MCF 10A (cell line): ENCODE results near the gene ZNF668. TPM values are rescaled to one million over a fixed set of nuclear protein-coding genes. Genes with fewer than 3 reads are reported as not detected.
A peak's percentile ranks its signal among the peaks of the same experiment; 100 is the strongest.

Experiments used
- BruUV-seq: library from RNA; stranded (reverse); fragments of 400-500 nt; replicated peaks from 2 replicates; lab custom pipeline; 2021; lab: Mats Ljungman, UMichigan
- CTCF ChIA-PET: fragments of 300-600 bp; sonication (Branson Sonifier 250); formaldehyde crosslinking; extraction: SDS; loops from one replicate; lab custom pipeline; 2021; ENCODE audit warnings: antibody characterized with exemption, inconsistent platforms; lab: Yijun Ruan, JAX
- POLR2A ChIA-PET: fragments of 300-600, 350-650 bp; sonication (Branson Sonifier 250); formaldehyde crosslinking; extraction: SDS; loops from one replicate; lab custom pipeline; 2020; ENCODE audit warnings: antibody characterized with exemption, inconsistent platforms; lab: Yijun Ruan, JAX
- DNase-seq: peaks from one replicate; pipeline ENCODE4 v3.0.0-alpha.2; 2018; ENCODE audit not compliant: unreplicated experiment
- H3K27ac Mint-ChIP-seq: one replicate; pipeline ENCODE4 v1.8.0; 2022; ENCODE audit warnings: mild to moderate bottlenecking, low read depth, mixed read lengths; ENCODE audit not compliant: unreplicated experiment
- H3K27me3 Mint-ChIP-seq: one replicate; pipeline ENCODE4 v1.8.0; 2022; ENCODE audit warnings: mixed read lengths; ENCODE audit not compliant: insufficient read depth, unreplicated experiment
- H3K36me3 Mint-ChIP-seq: one replicate; pipeline ENCODE4 v1.8.0; 2022; ENCODE audit warnings: mild to moderate bottlenecking, moderate library complexity, mixed read lengths; ENCODE audit not compliant: insufficient read depth, unreplicated experiment
- H3K4me1 Mint-ChIP-seq: one replicate; pipeline ENCODE4 v1.8.0; 2022; ENCODE audit warnings: mixed read lengths; ENCODE audit not compliant: insufficient read depth, unreplicated experiment
- H3K4me3 Mint-ChIP-seq: one replicate; pipeline ENCODE4 v1.8.0; 2022; ENCODE audit warnings: mild to moderate bottlenecking, moderate library complexity, mixed read lengths; ENCODE audit not compliant: unreplicated experiment
- H3K9me3 Mint-ChIP-seq: one replicate; pipeline ENCODE4 v1.8.0; 2022; ENCODE audit warnings: mixed read lengths; ENCODE audit not compliant: unreplicated experiment
- CTCF ChIP-seq: fragments of 200-600 bp; IDR thresholded peaks from one replicate; pipeline ENCODE4 v1.8.0; 2022; ENCODE audit warnings: antibody characterized with exemption, mild to moderate bottlenecking; ENCODE audit not compliant: unreplicated experiment
- intact Hi-C: fragments of 100-400 bp; cut with micrococcal nuclease; formaldehyde crosslinking; loops from 2 replicates; pipeline ENCODE4 v1.14.1; 2022
- total RNA-seq: library from RNA; stranded (reverse); gene quantifications from 2 replicates; pipeline ENCODE4 v1.2.3, GENCODE V29; 2022

Gene ZNF668
- total RNA-seq, 1 experiment from 2014 or later = 11.9 TPM

- intact Hi-C loops = no loop called here
- peaks cover 76% of the 10 kb centered on the region for H3K36me3 Mint-ChIP-seq
- POLR2A ChIA-PET = interaction anchor here (0.7 kb wide), 1 partner anchor 11 kb away, joined by 3 read pairs; no protein-coding TSS in a partner anchor
Measured at GRCh38 chr16:31061813-31062440, 12.1 kb downstream of the ZNF668 start.

GRCh38 chr16:31061126-31061812 is 12.8 kb downstream of the ZNF668 start:
- POLR2A ChIA-PET = interaction anchor here (0.5 to 0.9 kb wide), 2 partner anchors 10 to 255 kb away, joined by 4 to 5 read pairs; no protein-coding TSS in a partner anchor
- CTCF ChIA-PET = interaction anchor here (0.6 to 0.9 kb wide), 2 partner anchors 8 to 76 kb away, joined by 3 read pairs; partner anchors contain the start of gene HSD3B7
- TF ChIP-seq CTCF = no peak
- H3K36me3 Mint-ChIP-seq = peaks cover 76% of the 10 kb centered on the region
- no TSS peak for BruUV-seq
- no peak overlapping the region for H3K27ac Mint-ChIP-seq
- no peaks in the 10 kb centered on the region for H3K27me3 Mint-ChIP-seq
- no peak overlapping the region for H3K4me3 Mint-ChIP-seq
- intact Hi-C loops = no loop called here
- no peak for DNase-seq
- no peaks in the 10 kb centered on the region for H3K9me3 Mint-ChIP-seq
- H3K4me1 Mint-ChIP-seq = peaks cover 13% of the 10 kb centered on the region

More at GRCh38 chr16:31061813-31062440, 12.1 kb downstream of the ZNF668 start:
- Mint-ChIP-seq H3K27ac (no peak overlapping the region), H3K9me3 (no peaks in the 10 kb centered on the region), H3K27me3 (no peaks in the 10 kb centered on the region), H3K4me1 (peaks cover 13% of the 10 kb centered on the region), H3K4me3 (no peak overlapping the region)
- CTCF ChIA-PET = interaction anchor here (0.9 kb wide), 1 partner anchor 76 kb away, joined by 3 read pairs; the partner anchor contains the start of gene HSD3B7
- TF ChIP-seq CTCF = no peak
- DNase-seq = no peak
- BruUV-seq = no TSS peak

GRCh38 chr16:31055613-31056012 is 18.4 kb downstream of the ZNF668 start:
- H3K27ac Mint-ChIP-seq = no peak overlapping the region
- TSS peak; percentile 34 for BruUV-seq

More at GRCh38 chr16:31055613-31056012, 18.4 kb downstream of the ZNF668 start:
- intact Hi-C loops = no loop called here
- H3K4me3 Mint-ChIP-seq = no peak overlapping the region
- peaks cover 20% of the 10 kb centered on the region for H3K4me1 Mint-ChIP-seq
- no peak for DNase-seq
- H3K9me3 Mint-ChIP-seq = no peaks in the 10 kb centered on the region
- ChIA-PET POLR2A (interaction anchor here (0.6 to 1.8 kb wide), 5 partner anchors 8 to 53 kb away, joined by 3 to 6 read pairs (median 4); partner anchors contain the start of gene ZNF668), CTCF (interaction anchor here (0.5 to 0.7 kb wide), 3 partner anchors 10 to 396 kb away, joined by 3 read pairs; no protein-coding TSS in a partner anchor)
- peaks cover 40% of the 10 kb centered on the region for H3K36me3 Mint-ChIP-seq
- H3K27me3 Mint-ChIP-seq = no peaks in the 10 kb centered on the region
- no peak for TF ChIP-seq CTCF
